Posterior vena cava (tissue), 2 donors: Measurements from ENCODE around the gene OTULIN. TPM values are rescaled to one million over a fixed set of nuclear protein-coding genes. Genes with fewer than 3 reads are reported as not detected.
A peak's percentile ranks its signal among the peaks of the same experiment; 100 is the strongest.

ENCODE experiments used
- DNase-seq: peaks from one replicate; pipeline ENCODE4 v3.0.0-alpha.2; 2020; ENCODE audit warnings: low spot score
- intact Hi-C, 2 donors: fragments of 100-400 bp; cut with DNase I; formaldehyde crosslinking; loops; one replicate each; pipeline versions ENCODE4 v1.14.1 to v1.14.2; 2022 to 2023
- total RNA-seq, 2 donors: library from RNA; stranded (reverse); fragmentation: NEBNext Ultra II Directional; extraction: Animal tissue kit (Norgen Biotek cat#: 25700); gene quantifications; one replicate each; pipeline ENCODE4 v1.2.1, GENCODE V29; 2021
- donor health status: DM: yes; HTN: yes; CAD: no.
- donor health status: DM: yes; HTN: yes; CAD: no.

Gene OTULIN
- total RNA-seq, 2 donors from 2014 or later, result 24.6 to 26.9 TPM

GRCh38 chr5:14730881-14731280 is 66.4 kb downstream of the OTULIN start:
- intact Hi-C loops, result loop anchor here in 1 of 2 donors (5.0 kb wide), 1 partner anchor 276 kb away; no protein-coding TSS in a partner anchor
- no peak for DNase-seq

GRCh38 chr5:14732991-14733390 is 68.5 kb downstream of the OTULIN start:
- intact Hi-C loops, result loop anchor here (2.0 to 5.0 kb wide), 2 partner anchors 32 to 274 kb away; no protein-coding TSS in a partner anchor
- no peak for DNase-seq

- no peak for DNase-seq
- intact Hi-C loops, result loop anchor here (2.0 to 5.0 kb wide), 2 partner anchors 31 to 274 kb away; no protein-coding TSS in a partner anchor
Observed at GRCh38 chr5:14733661-14734060, 69.1 kb downstream of the OTULIN start.

GRCh38 chr5:14734396-14734795 is 69.9 kb downstream of the OTULIN start:
- no peak for DNase-seq
- intact Hi-C loops, result loop anchor here in 1 of 2 donors (5.0 kb wide), 1 partner anchor 273 kb away; no protein-coding TSS in a partner anchor

GRCh38 chr5:14735944-14736343 is 71.4 kb downstream of the OTULIN start:
- no peak for DNase-seq
- intact Hi-C loops, result no loop called here

- no peak for DNase-seq
- intact Hi-C loops, result no loop called here
Observed at GRCh38 chr5:14737291-14737690, 72.8 kb downstream of the OTULIN start.

GRCh38 chr5:14738050-14738449 is 73.5 kb downstream of the OTULIN start:
- intact Hi-C loops, result no loop called here
- no peak for DNase-seq

- intact Hi-C loops, result no loop called here
- no peak for DNase-seq
Observed at GRCh38 chr5:14739538-14739937, 75.0 kb downstream of the OTULIN start.

GRCh38 chr5:14739981-14740380 is 75.5 kb downstream of the OTULIN start:
- intact Hi-C loops, result no loop called here
- no peak for DNase-seq

GRCh38 chr5:14741131-14741530 is 76.6 kb downstream of the OTULIN start:
- intact Hi-C loops, result no loop called here
- DNase-seq, result no peak

- intact Hi-C loops, result no loop called here
- DNase-seq, result no peak
Observed at GRCh38 chr5:14741801-14742440, 77.4 kb downstream of the OTULIN start.

GRCh38 chr5:14742498-14742897 is 78.0 kb downstream of the OTULIN start:
- DNase-seq, result no peak
- intact Hi-C loops, result no loop called here

- no peak for DNase-seq
- intact Hi-C loops, result no loop called here
Observed at GRCh38 chr5:14743601-14744295, 79.2 kb downstream of the OTULIN start.

- intact Hi-C loops, result no loop called here
- DNase-seq, result no peak
Observed at GRCh38 chr5:14744296-14745187, 80.0 kb downstream of the OTULIN start.

- intact Hi-C loops, result no loop called here
- DNase-seq, result no peak
Observed at GRCh38 chr5:14745188-14745563, 80.7 kb downstream of the OTULIN start.

- intact Hi-C loops, result no loop called here
Observed at GRCh38 chr5:14745753-14746152, 81.2 kb downstream of the OTULIN start.

GRCh38 chr5:14748180-14748900 is 83.8 kb downstream of the OTULIN start:
- peak; percentile 89 for DNase-seq
- intact Hi-C loops, result no loop called here

More at GRCh38 chr5:14745753-14746152, 81.2 kb downstream of the OTULIN start:
- no peak for DNase-seq
